Upper lobe of right lung (tissue), 1 donor: Measurements from ENCODE around the gene NOD2. TPM values are rescaled to one million over a fixed set of nuclear protein-coding genes. Genes with fewer than 3 reads are reported as not detected.

Experiments used
- ATAC-seq: fragments of 200-7000 bp; cut with Tn5 transposase; one replicate; pipeline ENCODE4 v1.9.1; 2020; ENCODE audit warnings: mild to moderate bottlenecking, moderate library complexity
- DNase-seq: peaks from one replicate; pipeline ENCODE4 v3.0.0-alpha.2; 2020
- H3K27ac ChIP-seq: fragments of 200-600 bp; one replicate; pipeline ENCODE4 v1.8.0; 2022
- H3K27me3 ChIP-seq: fragments of 200-600 bp; one replicate; pipeline ENCODE4 v1.8.0; 2022; ENCODE audit warnings: mild to moderate bottlenecking
- H3K36me3 ChIP-seq: fragments of 200-600 bp; one replicate; pipeline ENCODE4 v1.8.0; 2022
- H3K4me1 ChIP-seq: fragments of 200-600 bp; one replicate; pipeline ENCODE4 v1.8.0; 2022
- H3K4me3 ChIP-seq: fragments of 200-600 bp; one replicate; pipeline ENCODE4 v1.8.0; 2022; ENCODE audit warnings: mild to moderate bottlenecking
- H3K9me3 ChIP-seq: fragments of 200-600 bp; one replicate; pipeline ENCODE4 v1.8.0; 2022
- intact Hi-C: fragments of 100-400 bp; cut with DNase I; formaldehyde crosslinking; loops from one replicate; pipeline ENCODE4 v1.11.0; 2022
- total RNA-seq: library from RNA; stranded (reverse); fragmentation: NEBNext Ultra II Directional; extraction: Animal tissue kit (Norgen Biotek cat#: 25700); gene quantifications from one replicate; pipeline ENCODE4 v1.2.1, GENCODE V29; 2021
- TF ChIP-seq, protein P1 (sequence below): fragments of 200-600 bp; IDR thresholded peaks from one replicate; pipeline ENCODE4 v1.8.0; 2022; ENCODE audit warnings: antibody characterized with exemption
- donor health status: DM: no; HTN: yes; CAD: no; lungs with severe emphysema.

NOD2 gene
- total RNA-seq, 1 donor from 2014 or later: 4.2 TPM

DNA sequence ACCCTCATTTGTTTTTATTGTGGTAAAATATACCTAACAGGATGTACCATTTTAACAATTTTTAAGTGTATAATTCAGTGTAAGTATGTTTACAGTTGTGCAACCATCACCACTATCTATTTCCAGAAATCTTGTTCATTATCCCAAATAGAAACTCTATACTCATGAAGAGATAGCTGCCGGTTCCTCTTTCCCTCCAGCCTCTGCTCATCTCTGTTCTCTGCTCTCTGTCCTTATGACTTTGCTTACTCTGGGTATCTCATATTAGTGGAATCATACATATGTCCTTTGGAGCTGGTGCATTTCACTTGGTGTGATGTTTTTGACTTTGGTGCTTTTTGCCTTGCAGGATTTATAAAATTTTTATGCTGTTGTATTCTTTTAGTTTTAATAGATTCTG is 67.9 kb downstream of the NOD2 start:
- Histone ChIP-seq H3K36me3 (peaks cover 45% of the 10 kb centered on the region), H3K27me3 (no peaks in the 10 kb centered on the region), H3K27ac (no peak overlapping the region), H3K9me3 (no peaks in the 10 kb centered on the region), H3K4me3 (no peak overlapping the region), H3K4me1 (peaks cover 7% of the 10 kb centered on the region)
- ATAC-seq (peak; percentile 25), DNase-seq (no peak)
- intact Hi-C loops: no loop called here
- TF ChIP-seq, protein P1, sequence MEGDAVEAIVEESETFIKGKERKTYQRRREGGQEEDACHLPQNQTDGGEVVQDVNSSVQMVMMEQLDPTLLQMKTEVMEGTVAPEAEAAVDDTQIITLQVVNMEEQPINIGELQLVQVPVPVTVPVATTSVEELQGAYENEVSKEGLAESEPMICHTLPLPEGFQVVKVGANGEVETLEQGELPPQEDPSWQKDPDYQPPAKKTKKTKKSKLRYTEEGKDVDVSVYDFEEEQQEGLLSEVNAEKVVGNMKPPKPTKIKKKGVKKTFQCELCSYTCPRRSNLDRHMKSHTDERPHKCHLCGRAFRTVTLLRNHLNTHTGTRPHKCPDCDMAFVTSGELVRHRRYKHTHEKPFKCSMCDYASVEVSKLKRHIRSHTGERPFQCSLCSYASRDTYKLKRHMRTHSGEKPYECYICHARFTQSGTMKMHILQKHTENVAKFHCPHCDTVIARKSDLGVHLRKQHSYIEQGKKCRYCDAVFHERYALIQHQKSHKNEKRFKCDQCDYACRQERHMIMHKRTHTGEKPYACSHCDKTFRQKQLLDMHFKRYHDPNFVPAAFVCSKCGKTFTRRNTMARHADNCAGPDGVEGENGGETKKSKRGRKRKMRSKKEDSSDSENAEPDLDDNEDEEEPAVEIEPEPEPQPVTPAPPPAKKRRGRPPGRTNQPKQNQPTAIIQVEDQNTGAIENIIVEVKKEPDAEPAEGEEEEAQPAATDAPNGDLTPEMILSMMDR: no peak

DNA sequence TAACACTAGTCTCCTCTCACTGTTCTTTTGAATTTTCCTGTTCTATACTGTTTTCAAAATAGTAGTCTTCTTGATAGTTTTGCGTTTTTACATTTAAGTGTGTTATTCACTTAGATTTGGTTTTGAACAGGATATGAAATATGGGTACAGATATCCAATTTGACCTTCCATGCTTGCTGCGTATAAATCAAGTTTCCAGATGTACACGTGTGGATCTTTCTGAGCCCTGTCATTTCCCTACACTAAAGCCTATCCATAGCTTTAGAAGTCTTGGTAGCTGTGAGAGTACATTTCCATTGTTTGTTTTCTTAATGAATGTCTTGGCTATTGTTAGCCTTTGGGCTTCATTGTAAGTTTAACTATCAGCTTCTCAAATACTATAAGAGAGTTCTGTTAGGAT is 68.8 kb downstream of the NOD2 start:
- ATAC-seq (no peak), DNase-seq (no peak)
- Histone ChIP-seq H3K9me3 (no peaks in the 10 kb centered on the region), H3K36me3 (peaks cover 41% of the 10 kb centered on the region), H3K4me3 (no peak overlapping the region), H3K27ac (no peak overlapping the region), H3K27me3 (no peaks in the 10 kb centered on the region), H3K4me1 (peaks cover 7% of the 10 kb centered on the region)
- TF ChIP-seq, protein P1: no peak
- intact Hi-C loops: no loop called here

DNA sequence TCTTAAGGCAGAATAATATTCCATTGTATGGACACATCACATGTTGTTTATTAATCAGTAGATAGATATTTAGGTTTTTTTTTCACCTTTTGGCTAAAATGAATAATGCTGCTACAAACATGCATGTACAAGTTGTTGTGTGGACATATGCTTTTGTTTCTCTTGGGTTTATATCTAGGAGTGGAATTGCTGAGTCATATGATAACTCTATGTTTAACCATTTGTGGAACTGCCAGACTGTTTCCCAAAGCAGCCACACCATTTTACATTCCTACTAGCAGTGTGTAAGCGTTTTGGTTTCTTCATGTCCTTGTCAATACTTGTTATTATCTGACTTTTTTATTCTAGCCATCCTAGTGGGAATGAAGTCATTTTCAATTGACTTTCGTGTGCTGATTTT is 69.8 kb downstream of the NOD2 start:
- Histone ChIP-seq H3K27ac (no peak overlapping the region), H3K9me3 (no peaks in the 10 kb centered on the region), H3K27me3 (no peaks in the 10 kb centered on the region), H3K4me3 (no peak overlapping the region), H3K4me1 (peaks cover 7% of the 10 kb centered on the region), H3K36me3 (peaks cover 31% of the 10 kb centered on the region)
- TF ChIP-seq, protein P1: no peak
- intact Hi-C loops: no loop called here
- ATAC-seq (no peak), DNase-seq (no peak)

DNA sequence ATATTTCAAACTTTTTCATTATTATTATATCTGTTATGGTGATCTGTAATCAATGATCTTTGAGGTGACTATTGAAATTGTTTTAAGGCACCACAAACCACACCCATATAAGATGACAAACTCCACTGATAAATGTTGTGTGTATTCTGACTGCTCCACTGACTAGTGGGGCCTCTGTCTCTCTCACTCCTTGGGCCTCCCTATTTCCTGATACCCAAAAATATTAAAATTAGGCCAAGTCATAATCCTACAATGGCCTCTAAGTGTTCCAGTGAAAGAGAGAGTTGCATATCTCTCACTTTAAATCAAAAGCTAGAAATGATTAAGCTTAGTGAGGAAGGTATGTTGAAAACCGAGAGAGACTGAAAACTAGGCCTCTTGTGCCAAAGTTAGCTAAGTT is 71.9 kb downstream of the NOD2 start:
- ATAC-seq (no peak), DNase-seq (no peak)
- peaks cover 7% of the 10 kb centered on the region for H3K4me1 ChIP-seq
- no peak overlapping the region for H3K4me3 ChIP-seq
- peaks cover 13% of the 10 kb centered on the region for H3K36me3 ChIP-seq
- intact Hi-C loops: no loop called here
- H3K27ac ChIP-seq: no peak overlapping the region
- H3K27me3 ChIP-seq: no peaks in the 10 kb centered on the region
- no peaks in the 10 kb centered on the region for H3K9me3 ChIP-seq
- TF ChIP-seq, protein P1: no peak

DNA sequence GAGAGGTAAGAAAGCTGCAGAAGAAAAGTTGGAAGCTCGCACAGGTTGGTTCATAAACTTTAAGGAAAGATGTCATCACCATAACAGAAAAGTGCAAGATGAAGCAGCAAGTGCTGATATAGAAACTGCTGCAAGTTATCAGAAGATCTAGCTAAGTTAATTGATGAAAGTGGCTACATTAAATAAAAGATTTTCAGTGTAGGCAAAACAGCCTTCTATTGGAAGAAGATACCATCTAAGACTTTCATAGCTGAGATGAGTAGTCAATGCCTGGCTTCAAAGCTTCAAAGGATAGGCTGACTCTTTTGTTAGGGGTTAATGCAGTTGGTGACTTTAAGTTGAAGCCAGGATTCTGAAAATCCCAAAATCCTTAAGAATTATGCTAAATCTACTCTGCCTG is 72.5 kb downstream of the NOD2 start:
- H3K27me3 ChIP-seq: no peaks in the 10 kb centered on the region
- H3K36me3 ChIP-seq: peaks cover 9% of the 10 kb centered on the region
- peaks cover 5% of the 10 kb centered on the region for H3K4me1 ChIP-seq
- TF ChIP-seq, protein P1: no peak
- H3K9me3 ChIP-seq: no peaks in the 10 kb centered on the region
- H3K4me3 ChIP-seq: no peak overlapping the region
- DNase-seq: no peak
- ATAC-seq: no peak
- no peak overlapping the region for H3K27ac ChIP-seq
- intact Hi-C loops: no loop called here

DNA sequence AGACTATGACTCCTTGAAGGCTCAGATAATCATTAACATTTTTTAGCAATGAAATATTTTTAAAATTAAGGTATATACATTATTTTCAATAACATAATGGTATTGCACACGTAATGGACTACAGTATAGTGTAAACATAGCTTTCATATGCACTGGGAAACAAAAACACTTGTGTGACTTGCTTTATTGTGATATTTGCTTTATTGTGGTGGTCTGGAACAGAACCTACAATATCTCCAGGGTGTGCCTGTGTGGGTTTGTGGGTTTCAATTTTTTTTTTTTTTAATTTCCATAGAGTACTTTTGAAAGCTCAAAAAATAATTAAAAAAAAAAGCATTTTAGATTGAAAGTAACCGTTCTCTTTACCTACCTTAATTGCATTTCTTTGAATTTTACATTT is 73.8 kb downstream of the NOD2 start:
- ATAC-seq: no peak
- H3K4me1 ChIP-seq: no peaks in the 10 kb centered on the region
- no peaks in the 10 kb centered on the region for H3K27me3 ChIP-seq
- no peaks in the 10 kb centered on the region for H3K9me3 ChIP-seq
- intact Hi-C loops: no loop called here
- TF ChIP-seq, protein P1: no peak
- DNase-seq: no peak
- H3K4me3 ChIP-seq: no peak overlapping the region
- no peak overlapping the region for H3K27ac ChIP-seq
- peaks cover 7% of the 10 kb centered on the region for H3K36me3 ChIP-seq
